ENCODE measurements around the gene COL23A1.

GRCh38 chr5:178234750-178235587, 355.2 kb downstream of the COL23A1 start:
- TF ChIP-seq CTCF (IDR thresholded peaks at IDR 0.05) (peak in 1 of 3 donors; percentile 17), POLR2A (IDR thresholded peaks at IDR 0.05) (no peak)

Measured in lower leg skin (tissue), 3 donors.